Measurements from ENCODE around the gene NRK. TPM values are rescaled to one million over a fixed set of nuclear protein-coding genes. Genes with fewer than 3 reads are reported as not detected.
"Not testable (repeated sequence)": the region's sequence is repeated elsewhere in the genome, so short reads cannot be mapped to it uniquely, and the experiment has no call there.

The NRK gene
- total RNA-seq, 1 experiment from 2014 or later: 3.1 TPM

DNA sequence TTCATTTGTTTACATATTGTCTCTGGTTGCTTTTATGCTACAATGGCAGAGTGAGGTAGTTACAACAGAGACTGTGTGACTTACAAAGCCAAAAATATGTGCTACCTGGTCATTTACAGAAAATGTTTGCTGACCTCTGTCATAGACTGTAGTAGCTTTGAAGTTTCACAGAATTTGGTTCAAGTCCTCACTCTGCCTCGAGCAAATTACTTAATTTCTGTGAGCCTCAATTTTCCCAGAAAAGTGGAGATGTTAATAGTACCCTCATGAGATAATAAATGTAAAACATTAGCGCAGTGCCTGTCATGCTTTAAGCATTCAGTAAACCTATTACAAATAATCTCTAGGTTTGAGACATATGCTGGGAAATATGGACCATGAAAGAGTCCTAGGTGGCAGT, 18.4 kb upstream of the NRK start:
- POLR2A ChIA-PET: no interaction called here
- H3K36me3 Mint-ChIP-seq: 0 out of 2 replicates have a peak, but pooled peaks cover 3% of the 10 kb centered on the region

DNA sequence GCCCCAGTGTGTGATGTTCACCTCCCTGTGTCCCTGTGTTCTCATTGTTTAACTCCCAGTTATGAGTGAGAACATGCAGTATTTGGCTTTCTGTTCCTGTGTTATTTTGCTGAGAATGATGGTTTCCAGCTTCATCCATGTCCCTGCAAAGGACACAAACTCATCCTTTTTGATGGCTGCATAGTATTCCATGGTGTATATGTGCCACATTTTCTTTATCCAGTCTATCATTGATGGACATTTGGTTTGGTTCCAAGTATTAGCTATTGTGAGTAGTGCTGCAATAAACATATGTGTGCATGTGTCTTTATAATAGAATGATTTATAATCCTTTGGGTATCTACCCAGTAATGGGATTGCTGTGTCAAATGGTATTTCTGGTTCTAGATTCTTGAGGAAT, 16.7 kb upstream of the NRK start:
- peaks cover 12% of the 10 kb centered on the region for H3K9me3 Mint-ChIP-seq
- CTCF ChIA-PET; DNase-seq (ENCODE audit: low spot score); H3K36me3 Mint-ChIP-seq; H3K4me1 Mint-ChIP-seq; H3K4me3 Mint-ChIP-seq; ATAC-seq; POLR2A ChIA-PET; H3K27ac Mint-ChIP-seq; H3K27me3 Mint-ChIP-seq (ENCODE audit: low read depth): not testable (repeated sequence)

More for the DNA sequence above, 18.4 kb upstream of the NRK start:
- ATAC-seq: no peak
- Mint-ChIP-seq H3K27ac (no peak overlapping the region), H3K4me3 (no peak overlapping the region), H3K9me3 (peaks cover 12% of the 10 kb centered on the region), H3K27me3 (ENCODE audit: low read depth) (no peaks in the 10 kb centered on the region), H3K4me1 (no peaks in the 10 kb centered on the region)
- CTCF ChIA-PET: no interaction called here
- TF ChIP-seq CBFB (CRISPR knock-in tag; IDR thresholded peaks at IDR 0.05; ENCODE audit: low read depth): no peak
- TF ChIP-seq MXD4 (CRISPR knock-in tag; IDR thresholded peaks at IDR 0.05; ENCODE audit: borderline replicate concordance): no peak
- TF ChIP-seq, protein P1, sequence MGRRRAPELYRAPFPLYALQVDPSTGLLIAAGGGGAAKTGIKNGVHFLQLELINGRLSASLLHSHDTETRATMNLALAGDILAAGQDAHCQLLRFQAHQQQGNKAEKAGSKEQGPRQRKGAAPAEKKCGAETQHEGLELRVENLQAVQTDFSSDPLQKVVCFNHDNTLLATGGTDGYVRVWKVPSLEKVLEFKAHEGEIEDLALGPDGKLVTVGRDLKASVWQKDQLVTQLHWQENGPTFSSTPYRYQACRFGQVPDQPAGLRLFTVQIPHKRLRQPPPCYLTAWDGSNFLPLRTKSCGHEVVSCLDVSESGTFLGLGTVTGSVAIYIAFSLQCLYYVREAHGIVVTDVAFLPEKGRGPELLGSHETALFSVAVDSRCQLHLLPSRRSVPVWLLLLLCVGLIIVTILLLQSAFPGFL (CRISPR knock-in tag; IDR thresholded peaks at IDR 0.05; ENCODE audit: borderline replicate concordance): no peak
- no peak for TF ChIP-seq TP53 (CRISPR knock-in tag; IDR thresholded peaks at IDR 0.05)
- no peak for TF ChIP-seq TCF7 (CRISPR knock-in tag; IDR thresholded peaks at IDR 0.05; ENCODE audit: low read depth)
- TF ChIP-seq, protein P2, sequence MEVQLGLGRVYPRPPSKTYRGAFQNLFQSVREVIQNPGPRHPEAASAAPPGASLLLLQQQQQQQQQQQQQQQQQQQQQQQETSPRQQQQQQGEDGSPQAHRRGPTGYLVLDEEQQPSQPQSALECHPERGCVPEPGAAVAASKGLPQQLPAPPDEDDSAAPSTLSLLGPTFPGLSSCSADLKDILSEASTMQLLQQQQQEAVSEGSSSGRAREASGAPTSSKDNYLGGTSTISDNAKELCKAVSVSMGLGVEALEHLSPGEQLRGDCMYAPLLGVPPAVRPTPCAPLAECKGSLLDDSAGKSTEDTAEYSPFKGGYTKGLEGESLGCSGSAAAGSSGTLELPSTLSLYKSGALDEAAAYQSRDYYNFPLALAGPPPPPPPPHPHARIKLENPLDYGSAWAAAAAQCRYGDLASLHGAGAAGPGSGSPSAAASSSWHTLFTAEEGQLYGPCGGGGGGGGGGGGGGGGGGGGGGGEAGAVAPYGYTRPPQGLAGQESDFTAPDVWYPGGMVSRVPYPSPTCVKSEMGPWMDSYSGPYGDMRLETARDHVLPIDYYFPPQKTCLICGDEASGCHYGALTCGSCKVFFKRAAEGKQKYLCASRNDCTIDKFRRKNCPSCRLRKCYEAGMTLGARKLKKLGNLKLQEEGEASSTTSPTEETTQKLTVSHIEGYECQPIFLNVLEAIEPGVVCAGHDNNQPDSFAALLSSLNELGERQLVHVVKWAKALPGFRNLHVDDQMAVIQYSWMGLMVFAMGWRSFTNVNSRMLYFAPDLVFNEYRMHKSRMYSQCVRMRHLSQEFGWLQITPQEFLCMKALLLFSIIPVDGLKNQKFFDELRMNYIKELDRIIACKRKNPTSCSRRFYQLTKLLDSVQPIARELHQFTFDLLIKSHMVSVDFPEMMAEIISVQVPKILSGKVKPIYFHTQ (CRISPR knock-in tag; IDR thresholded peaks at IDR 0.05): no peak
- TF ChIP-seq, protein P3, sequence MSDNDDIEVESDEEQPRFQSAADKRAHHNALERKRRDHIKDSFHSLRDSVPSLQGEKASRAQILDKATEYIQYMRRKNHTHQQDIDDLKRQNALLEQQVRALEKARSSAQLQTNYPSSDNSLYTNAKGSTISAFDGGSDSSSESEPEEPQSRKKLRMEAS (CRISPR knock-in tag; IDR thresholded peaks at IDR 0.05): no peak
- TF ChIP-seq, protein P4, sequence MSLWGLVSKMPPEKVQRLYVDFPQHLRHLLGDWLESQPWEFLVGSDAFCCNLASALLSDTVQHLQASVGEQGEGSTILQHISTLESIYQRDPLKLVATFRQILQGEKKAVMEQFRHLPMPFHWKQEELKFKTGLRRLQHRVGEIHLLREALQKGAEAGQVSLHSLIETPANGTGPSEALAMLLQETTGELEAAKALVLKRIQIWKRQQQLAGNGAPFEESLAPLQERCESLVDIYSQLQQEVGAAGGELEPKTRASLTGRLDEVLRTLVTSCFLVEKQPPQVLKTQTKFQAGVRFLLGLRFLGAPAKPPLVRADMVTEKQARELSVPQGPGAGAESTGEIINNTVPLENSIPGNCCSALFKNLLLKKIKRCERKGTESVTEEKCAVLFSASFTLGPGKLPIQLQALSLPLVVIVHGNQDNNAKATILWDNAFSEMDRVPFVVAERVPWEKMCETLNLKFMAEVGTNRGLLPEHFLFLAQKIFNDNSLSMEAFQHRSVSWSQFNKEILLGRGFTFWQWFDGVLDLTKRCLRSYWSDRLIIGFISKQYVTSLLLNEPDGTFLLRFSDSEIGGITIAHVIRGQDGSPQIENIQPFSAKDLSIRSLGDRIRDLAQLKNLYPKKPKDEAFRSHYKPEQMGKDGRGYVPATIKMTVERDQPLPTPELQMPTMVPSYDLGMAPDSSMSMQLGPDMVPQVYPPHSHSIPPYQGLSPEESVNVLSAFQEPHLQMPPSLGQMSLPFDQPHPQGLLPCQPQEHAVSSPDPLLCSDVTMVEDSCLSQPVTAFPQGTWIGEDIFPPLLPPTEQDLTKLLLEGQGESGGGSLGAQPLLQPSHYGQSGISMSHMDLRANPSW (CRISPR knock-in tag; conservative IDR thresholded peaks at IDR 0.05; ENCODE audit: low read depth): no peak
- TF ChIP-seq, protein P5, sequence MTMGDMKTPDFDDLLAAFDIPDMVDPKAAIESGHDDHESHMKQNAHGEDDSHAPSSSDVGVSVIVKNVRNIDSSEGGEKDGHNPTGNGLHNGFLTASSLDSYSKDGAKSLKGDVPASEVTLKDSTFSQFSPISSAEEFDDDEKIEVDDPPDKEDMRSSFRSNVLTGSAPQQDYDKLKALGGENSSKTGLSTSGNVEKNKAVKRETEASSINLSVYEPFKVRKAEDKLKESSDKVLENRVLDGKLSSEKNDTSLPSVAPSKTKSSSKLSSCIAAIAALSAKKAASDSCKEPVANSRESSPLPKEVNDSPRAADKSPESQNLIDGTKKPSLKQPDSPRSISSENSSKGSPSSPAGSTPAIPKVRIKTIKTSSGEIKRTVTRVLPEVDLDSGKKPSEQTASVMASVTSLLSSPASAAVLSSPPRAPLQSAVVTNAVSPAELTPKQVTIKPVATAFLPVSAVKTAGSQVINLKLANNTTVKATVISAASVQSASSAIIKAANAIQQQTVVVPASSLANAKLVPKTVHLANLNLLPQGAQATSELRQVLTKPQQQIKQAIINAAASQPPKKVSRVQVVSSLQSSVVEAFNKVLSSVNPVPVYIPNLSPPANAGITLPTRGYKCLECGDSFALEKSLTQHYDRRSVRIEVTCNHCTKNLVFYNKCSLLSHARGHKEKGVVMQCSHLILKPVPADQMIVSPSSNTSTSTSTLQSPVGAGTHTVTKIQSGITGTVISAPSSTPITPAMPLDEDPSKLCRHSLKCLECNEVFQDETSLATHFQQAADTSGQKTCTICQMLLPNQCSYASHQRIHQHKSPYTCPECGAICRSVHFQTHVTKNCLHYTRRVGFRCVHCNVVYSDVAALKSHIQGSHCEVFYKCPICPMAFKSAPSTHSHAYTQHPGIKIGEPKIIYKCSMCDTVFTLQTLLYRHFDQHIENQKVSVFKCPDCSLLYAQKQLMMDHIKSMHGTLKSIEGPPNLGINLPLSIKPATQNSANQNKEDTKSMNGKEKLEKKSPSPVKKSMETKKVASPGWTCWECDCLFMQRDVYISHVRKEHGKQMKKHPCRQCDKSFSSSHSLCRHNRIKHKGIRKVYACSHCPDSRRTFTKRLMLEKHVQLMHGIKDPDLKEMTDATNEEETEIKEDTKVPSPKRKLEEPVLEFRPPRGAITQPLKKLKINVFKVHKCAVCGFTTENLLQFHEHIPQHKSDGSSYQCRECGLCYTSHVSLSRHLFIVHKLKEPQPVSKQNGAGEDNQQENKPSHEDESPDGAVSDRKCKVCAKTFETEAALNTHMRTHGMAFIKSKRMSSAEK (CRISPR knock-in tag; IDR thresholded peaks at IDR 0.05; ENCODE audit: borderline replicate concordance): no peak
- TF ChIP-seq TEAD1 (CRISPR knock-in tag; IDR thresholded peaks at IDR 0.05): no peak
- TF ChIP-seq, protein P6, sequence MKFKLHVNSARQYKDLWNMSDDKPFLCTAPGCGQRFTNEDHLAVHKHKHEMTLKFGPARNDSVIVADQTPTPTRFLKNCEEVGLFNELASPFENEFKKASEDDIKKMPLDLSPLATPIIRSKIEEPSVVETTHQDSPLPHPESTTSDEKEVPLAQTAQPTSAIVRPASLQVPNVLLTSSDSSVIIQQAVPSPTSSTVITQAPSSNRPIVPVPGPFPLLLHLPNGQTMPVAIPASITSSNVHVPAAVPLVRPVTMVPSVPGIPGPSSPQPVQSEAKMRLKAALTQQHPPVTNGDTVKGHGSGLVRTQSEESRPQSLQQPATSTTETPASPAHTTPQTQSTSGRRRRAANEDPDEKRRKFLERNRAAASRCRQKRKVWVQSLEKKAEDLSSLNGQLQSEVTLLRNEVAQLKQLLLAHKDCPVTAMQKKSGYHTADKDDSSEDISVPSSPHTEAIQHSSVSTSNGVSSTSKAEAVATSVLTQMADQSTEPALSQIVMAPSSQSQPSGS (CRISPR knock-in tag; IDR thresholded peaks at IDR 0.05; ENCODE audit: borderline replicate concordance, low read depth): no peak
- TF ChIP-seq, protein P7, sequence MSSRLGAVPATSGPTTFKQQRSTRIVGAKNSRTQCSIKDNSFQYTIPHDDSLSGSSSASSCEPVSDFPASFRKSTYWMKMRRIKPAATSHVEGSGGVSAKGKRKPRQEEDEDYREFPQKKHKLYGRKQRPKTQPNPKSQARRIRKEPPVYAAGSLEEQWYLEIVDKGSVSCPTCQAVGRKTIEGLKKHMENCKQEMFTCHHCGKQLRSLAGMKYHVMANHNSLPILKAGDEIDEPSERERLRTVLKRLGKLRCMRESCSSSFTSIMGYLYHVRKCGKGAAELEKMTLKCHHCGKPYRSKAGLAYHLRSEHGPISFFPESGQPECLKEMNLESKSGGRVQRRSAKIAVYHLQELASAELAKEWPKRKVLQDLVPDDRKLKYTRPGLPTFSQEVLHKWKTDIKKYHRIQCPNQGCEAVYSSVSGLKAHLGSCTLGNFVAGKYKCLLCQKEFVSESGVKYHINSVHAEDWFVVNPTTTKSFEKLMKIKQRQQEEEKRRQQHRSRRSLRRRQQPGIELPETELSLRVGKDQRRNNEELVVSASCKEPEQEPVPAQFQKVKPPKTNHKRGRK (CRISPR knock-in tag; IDR thresholded peaks at IDR 0.05; ENCODE audit: borderline replicate concordance): no peak
- no peak for TF ChIP-seq SP1 (CRISPR knock-in tag; conservative IDR thresholded peaks at IDR 0.05)
- TF ChIP-seq IRF2 (CRISPR knock-in tag; IDR thresholded peaks at IDR 0.05; ENCODE audit: borderline replicate concordance, low read depth): no peak
- TF ChIP-seq, protein P8, sequence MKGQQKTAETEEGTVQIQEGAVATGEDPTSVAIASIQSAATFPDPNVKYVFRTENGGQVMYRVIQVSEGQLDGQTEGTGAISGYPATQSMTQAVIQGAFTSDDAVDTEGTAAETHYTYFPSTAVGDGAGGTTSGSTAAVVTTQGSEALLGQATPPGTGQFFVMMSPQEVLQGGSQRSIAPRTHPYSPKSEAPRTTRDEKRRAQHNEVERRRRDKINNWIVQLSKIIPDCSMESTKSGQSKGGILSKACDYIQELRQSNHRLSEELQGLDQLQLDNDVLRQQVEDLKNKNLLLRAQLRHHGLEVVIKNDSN (CRISPR knock-in tag; IDR thresholded peaks at IDR 0.05): no peak
- no peak for TF ChIP-seq GABPB1 (CRISPR knock-in tag; IDR thresholded peaks at IDR 0.05)
- DNase-seq (ENCODE audit: low spot score): no peak

All from WTC11 (cell line).